GM08714 (cell line): ENCODE data around the gene CHN2.

Source experiments
- H3K4me3 ChIP-seq: fragments of 200-500 bp; sonication (Bioruptor generic); 2 replicates; pipeline ENCODE4 v1.5.1; 2014; ENCODE audit warnings: mild to moderate bottlenecking, low read length, inconsistent platforms
- ZNF274 ChIP-seq: IDR thresholded peaks from 2 replicates; pipeline ENCODE4 v1.6.1; 2012; ENCODE audit warnings: mild to moderate bottlenecking, low read depth, low read length

Gene CHN2

DNA sequence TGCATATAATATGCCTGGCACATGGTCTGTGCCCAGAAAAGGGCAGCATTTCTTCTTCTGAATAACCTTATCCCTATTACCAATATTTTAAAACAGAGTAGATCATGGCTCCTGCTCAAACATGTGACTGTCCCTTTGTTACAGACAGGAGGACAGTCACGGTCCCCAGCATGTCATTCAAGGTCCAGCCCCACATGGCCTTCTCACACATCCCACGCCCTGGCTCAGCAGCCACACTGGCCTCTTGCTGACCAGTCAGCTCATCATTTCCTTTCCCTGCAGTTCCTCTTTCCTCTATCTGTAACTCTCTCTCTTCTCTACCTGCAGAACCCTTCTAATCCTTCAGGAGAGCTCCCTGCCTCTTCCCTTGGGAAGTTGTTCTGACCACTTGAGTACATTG lies 167.8 kb downstream of the CHN2 start:
- no peak for TF ChIP-seq ZNF274
- H3K4me3 ChIP-seq: no peak overlapping the region

DNA sequence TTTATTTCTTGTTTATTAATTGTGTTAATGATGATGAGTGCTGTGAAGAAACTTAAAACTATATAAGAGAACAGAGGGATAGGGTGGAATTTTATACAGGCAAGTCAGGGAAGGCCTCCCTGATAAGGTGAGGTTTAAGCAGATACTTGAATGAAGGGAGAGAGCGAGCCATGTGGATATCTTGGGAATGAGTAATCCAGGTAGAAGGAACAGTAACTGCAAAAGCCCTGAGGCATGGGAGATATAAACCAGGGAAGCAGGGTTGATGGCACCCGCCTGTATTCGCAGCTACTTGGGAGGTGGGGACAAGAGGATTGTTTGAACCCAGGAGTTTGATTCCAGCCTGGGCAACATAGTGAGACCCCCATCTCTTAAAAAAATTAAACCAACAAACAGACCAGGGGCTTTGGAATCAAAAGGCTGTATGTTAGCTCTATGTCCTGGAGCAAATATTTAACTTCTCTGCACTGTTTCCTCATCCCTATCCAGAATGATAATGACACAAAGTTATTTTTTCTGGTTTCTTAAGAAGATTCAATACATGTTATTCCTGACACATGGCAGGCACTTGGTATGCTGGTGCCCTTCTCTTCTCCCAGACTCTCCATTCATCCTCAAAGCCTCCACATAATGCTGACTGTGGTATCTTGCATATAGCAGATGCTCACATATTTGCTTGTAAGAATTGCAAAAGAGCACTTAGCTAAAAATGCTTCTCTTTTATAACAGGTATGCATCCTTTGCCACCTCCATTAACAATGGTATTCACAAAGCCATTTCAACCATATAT lies 169.3 kb downstream of the CHN2 start:
- H3K4me3 ChIP-seq: no peak overlapping the region
- TF ChIP-seq ZNF274: no peak

DNA sequence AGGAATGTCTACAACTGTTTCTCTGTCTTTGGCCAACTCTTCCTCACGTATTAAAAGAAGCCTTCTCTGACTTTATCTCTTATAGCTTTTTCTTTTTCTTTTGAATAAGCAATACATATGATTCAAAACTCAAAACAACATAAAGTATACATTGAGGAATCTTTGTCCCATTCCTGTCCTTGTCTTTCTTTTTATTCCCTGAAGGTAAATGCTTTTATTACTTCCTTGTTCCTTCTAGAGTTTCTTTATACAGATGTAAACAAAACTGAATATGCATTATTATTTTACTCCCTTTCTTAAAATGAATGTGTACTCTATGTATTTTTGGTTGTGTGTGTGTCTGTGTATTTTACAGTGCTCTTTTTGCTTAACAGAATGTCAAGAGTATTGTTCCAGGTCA lies 170.1 kb downstream of the CHN2 start:
- no peak overlapping the region for H3K4me3 ChIP-seq
- TF ChIP-seq ZNF274: no peak

DNA sequence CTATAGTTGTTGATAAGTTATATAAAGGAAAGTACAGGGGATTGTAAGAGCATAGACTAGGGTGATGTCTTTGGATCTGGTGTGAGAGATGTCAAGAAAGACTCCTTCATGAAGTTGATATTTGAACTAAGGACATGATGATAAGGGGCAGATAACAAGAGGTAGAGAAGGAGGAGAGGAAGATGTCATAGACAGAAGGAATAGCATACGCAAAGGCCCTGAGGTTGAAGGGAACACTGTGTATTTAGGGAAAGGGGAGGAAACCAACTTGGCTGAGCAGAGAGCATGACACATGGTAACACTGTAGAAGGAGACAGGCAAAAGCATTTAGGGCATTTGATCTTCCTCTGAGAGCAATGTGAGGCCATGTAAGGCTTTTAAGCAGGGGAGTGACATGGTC lies 170.8 kb downstream of the CHN2 start:
- TF ChIP-seq ZNF274: no peak
- no peak overlapping the region for H3K4me3 ChIP-seq

DNA sequence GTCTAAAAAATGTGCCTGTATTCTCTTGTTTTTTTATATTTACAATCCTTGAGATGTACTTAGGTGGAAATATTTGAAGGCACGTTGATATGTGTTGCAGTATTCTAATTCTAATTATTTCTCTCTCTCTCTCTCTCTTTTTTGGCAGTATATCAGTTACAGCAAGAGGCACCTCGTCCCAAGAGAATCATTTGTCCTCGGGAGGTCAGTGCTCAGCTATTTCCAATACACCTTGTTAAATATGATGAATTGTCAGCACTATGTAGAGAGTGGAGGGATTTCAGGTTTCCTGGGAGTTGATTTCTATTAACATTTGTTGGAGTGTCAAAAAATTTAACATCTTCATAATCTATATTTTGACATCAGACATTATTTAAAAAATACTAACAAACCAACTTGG lies 173.2 kb downstream of the CHN2 start:
- no peak for TF ChIP-seq ZNF274
- no peak overlapping the region for H3K4me3 ChIP-seq

DNA sequence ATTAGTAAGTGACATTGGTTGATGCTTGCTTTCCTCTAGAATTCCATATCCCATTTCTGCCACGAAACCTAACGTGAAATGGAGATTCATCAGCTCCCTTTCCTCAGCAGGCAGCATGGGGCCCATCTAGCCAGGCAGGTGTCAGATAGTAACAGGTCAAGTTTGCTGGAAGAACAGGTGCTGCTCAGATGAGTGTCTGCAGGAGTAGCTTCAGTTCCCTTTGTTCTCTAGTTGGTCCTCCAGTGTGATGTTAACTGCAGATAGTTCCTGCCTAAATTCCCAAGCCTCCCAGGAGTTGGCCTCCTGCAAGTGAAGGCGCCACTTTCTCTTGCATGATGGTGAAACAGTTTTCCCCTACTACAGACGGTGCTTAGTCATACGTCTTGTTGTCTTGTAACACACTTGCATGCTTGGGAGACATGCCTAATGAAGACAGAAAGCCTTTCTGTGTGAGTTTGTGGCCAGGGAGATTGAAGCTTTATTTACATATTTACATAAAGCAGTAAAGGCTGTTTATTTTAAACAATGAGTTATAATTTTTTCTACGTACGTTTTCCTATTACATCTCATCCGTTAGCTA lies 175.4 kb downstream of the CHN2 start:
- no peak overlapping the region for H3K4me3 ChIP-seq
- TF ChIP-seq ZNF274: no peak

DNA sequence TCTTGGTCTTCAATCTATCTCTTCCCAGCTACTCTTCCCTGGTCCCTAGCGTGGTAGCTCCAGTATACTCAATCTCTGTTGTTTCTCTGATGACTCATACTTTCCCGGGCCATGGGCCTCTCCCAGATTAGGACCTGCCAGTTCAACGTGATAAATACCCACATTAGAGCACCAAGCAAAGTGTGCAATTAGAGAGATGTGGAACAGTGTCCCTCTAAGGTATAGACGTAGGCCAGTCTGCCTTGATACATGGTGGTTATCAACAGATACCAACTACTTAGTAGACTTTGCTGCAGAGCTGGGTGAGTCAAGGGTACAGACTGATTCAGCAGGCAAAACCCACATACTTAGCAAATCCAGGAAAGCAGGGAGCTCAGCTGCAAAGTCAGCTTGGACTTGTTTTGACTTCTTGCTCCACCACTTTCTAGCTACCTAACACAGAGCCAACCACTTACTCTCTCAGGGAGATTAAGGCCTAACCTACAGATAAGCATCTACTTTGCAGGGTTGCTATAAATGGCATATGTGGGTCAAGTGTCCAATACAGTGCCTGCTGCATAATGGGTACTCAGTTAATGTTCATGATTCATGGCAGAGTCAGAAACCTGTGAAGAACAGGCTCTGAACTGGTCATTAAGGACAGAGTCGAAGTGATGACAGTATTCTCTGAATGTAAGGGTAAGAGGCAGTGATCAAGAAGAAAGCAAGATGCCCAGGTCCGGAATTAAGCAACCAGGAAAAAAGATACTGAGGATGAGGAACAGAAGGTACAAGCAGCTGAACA lies 176.1 kb downstream of the CHN2 start:
- no peak overlapping the region for H3K4me3 ChIP-seq
- TF ChIP-seq ZNF274: no peak

DNA sequence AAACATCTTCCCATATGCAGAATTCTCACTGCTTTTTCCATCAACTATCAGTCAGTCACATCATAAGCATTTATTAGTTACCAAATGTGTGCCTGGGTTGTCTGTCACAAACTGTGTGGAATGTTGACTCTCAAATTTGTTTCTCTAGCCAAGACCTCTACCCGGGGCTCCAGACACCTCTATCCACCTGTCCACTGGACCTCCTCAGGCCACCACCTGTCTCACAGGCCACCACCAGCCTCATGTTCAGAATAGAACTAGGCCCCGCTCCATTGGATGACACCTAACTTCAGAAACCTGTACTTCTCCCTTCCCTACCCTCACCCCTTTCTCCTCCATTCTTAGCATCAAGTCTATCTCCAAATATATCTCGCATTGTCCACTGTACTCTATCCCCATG lies 176.9 kb downstream of the CHN2 start:
- no peak for TF ChIP-seq ZNF274
- H3K4me3 ChIP-seq: no peak overlapping the region

DNA sequence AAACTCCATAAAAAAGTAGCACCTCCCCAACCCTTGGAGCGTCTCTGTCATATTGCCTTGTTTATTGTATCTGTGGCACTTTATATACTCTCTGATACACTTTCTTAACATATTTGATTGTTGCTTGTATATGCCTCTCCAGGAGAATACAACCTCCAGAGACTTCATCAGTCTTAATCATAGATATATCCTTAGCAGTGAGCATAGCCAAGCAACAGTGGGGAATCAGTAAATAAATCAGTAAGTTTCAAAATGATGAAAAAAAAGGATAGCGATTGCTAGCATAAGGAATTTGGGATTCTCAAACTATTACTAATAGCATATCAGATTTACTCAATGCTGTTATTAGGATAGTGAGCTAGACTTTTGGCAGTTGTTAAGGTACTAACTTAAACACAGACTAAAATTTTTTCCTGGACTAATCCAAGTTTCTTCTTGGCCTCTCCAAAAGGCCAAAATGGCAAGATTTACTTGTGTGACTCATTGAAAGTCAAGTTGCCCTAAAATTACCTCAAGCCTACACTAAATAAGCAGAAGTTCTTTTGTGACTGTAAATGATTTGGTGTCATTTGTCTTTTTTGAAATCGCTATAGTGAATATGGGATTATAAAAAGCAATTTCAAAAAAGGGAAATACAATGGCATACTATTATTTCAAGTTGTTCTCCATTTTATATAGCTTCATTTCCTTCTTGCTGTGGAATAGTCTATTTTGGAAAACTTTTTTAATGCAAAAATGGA lies 177.9 kb downstream of the CHN2 start:
- no peak for TF ChIP-seq ZNF274

DNA sequence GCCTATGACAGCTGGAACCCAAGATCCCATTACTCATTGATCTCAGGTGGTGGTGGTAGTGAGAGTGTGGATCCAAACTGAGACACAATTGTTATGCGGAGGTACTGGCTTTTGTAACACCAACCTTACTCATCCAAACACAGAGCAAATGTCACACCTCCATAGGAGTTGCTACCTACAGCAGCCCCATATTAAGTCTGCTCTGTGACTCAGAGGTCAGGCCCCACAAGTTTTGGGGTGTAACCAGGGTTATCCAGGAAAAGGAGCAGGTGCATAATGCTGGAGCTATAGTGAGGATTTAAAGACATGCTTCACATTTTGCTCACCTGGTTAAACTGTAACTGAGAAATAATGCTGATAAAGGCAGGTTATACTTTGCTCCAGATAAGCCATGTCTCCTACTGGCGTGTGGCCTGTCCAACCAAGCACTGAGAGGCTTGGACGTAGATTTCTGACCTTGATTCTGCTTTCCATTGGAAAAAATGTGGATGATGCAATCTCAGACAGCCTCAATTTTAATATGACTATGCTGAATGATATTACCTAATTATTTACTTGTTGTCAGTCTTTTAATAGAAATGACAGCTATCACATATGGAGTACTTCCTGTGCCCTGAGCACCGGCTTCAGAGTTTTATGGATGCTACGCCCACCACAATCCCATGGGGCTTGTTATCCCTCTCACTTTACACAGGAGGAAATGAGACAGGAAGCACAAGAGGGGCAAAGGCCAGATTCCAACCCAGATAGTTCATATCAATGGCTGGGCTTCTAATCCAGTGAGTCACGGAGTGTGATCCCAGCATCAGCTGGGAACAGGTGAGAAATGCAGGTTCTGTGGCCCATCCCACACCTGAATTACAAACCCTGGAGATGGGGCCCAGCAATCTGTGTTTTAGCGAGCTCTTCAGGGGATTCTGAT lies 181.3 kb downstream of the CHN2 start:
- H3K4me3 ChIP-seq: no peak overlapping the region
- TF ChIP-seq ZNF274: no peak

More for the DNA sequence above, 177.9 kb downstream of the CHN2 start:
- no peak overlapping the region for H3K4me3 ChIP-seq

DNA sequence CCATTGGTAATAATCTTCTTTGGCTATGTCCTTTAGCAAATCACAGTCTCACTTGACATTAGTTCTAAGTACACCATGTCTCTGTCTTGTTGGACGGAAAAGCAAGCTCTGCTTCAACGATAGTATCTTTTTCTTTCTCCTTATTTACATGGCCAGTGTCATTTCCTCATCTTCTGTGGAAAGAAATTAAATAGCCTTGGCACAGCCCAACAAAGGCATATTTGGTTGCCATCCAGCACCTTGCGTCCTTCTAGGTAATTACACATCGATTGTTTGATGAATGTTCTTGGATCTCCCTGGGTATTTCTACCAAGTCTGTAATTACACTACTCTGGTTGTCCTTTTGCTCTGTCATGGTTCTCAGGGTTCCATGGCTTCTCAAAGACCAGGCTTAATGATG lies 183.1 kb downstream of the CHN2 start:
- no peak overlapping the region for H3K4me3 ChIP-seq
- TF ChIP-seq ZNF274: no peak

DNA sequence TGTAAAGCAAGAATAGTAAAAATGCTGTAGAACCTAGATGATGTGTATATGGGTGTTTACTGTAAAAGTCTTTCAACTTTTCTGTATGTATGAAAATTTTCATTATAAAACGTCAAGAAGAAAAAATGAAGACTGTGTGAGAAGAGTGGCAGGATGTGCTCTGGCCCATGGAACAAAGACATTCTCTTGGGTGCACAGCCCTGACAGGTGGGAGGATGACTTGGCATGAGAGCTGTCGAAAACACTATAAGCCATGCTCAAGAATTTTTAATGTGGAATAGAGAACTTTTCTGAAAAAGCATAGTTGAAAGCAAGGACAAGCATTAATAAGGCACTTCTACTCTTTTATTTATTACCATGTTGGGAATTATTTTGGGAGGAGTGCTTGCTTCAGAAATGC lies 185.0 kb downstream of the CHN2 start:
- TF ChIP-seq ZNF274: no peak
- no peak overlapping the region for H3K4me3 ChIP-seq
